Osteoblast (primary cell): ENCODE measurements around the gene DUOX1. TPM values are rescaled to one million over a fixed set of nuclear protein-coding genes. Genes with fewer than 3 reads are reported as not detected.
A peak's percentile ranks its signal among the peaks of the same experiment; 100 is the strongest.

Experiments
- DNase-seq: peaks from one replicate; pipeline ENCODE4 v3.0.0; 2011; ENCODE audit warnings: low spot score, mixed read lengths; ENCODE audit not compliant: insufficient read length; ENCODE audit errors: missing footprints
- H2AFZ ChIP-seq: 2 replicates; pipeline ENCODE4 v1.6.0; 2011; ENCODE audit warnings: mild to moderate bottlenecking, low read length
- H3K27ac ChIP-seq: 2 replicates; pipeline ENCODE4 v1.5.1; 2011; ENCODE audit warnings: mild to moderate bottlenecking, low read depth, low read length, moderate library complexity
- H3K27me3 ChIP-seq: 2 replicates; pipeline ENCODE4 v1.6.0; 2012; ENCODE audit warnings: mild to moderate bottlenecking, control low read depth, inconsistent platforms, low read length, moderate library complexity; ENCODE audit not compliant: insufficient read depth
- H3K36me3 ChIP-seq: 2 replicates; pipeline ENCODE4 v1.5.1; 2011; ENCODE audit warnings: mild to moderate bottlenecking, low read length, control low read depth, moderate library complexity; ENCODE audit not compliant: insufficient read depth
- H3K4me1 ChIP-seq: 2 replicates; pipeline ENCODE4 v1.5.1; 2011; ENCODE audit warnings: mild to moderate bottlenecking, low read length, control low read depth, moderate library complexity; ENCODE audit not compliant: insufficient read depth
- H3K4me2 ChIP-seq: 2 replicates; pipeline ENCODE4 v1.6.0; 2011; ENCODE audit warnings: mild to moderate bottlenecking, low read length; ENCODE audit not compliant: insufficient read depth
- H3K4me3 ChIP-seq: fragments of 200-600 bp; sonication (generic); 3 replicates; pipeline ENCODE4 v1.5.1; 2012; ENCODE audit warnings: mild to moderate bottlenecking, low read length, inconsistent platforms; ENCODE audit not compliant: insufficient read depth
- H3K79me2 ChIP-seq: 2 replicates; pipeline ENCODE4 v1.6.0; 2012; ENCODE audit warnings: mild to moderate bottlenecking, low read length, control low read depth, inconsistent platforms; ENCODE audit not compliant: insufficient read depth
- H3K9me3 ChIP-seq: 2 replicates; pipeline ENCODE4 v1.5.1; 2011; ENCODE audit warnings: low read depth, low read length, control low read depth
- H4K20me1 ChIP-seq: 2 replicates; pipeline ENCODE4 v1.6.0; 2012; ENCODE audit warnings: mild to moderate bottlenecking, low read length, control low read depth; ENCODE audit not compliant: insufficient read depth
- CTCF ChIP-seq: IDR thresholded peaks from 2 replicates; pipeline ENCODE4 v1.5.1; 2011; ENCODE audit warnings: mild to moderate bottlenecking, low read depth, low read length, moderate library complexity; ENCODE audit errors: extremely low read depth
- total RNA-seq: library from RNA; depleted of rRNA; stranded (reverse); fragments of >200 nt; gene quantifications from 2 replicates; pipeline ENCODE4 v1.2.3, GENCODE V29; 2012

Gene DUOX1
- total RNA-seq, 1 donor: under 0.01 TPM

- Histone ChIP-seq H3K4me1 (no peaks in the 10 kb centered on the region), H3K79me2 (no peaks in the 10 kb centered on the region), H3K36me3 (no peaks in the 10 kb centered on the region), H4K20me1 (no peaks in the 10 kb centered on the region), H3K27me3 (peaks cover 81% of the 10 kb centered on the region), H3K4me3 (no peak overlapping the region), H3K4me2 (no peak overlapping the region), H3K9me3 (no peaks in the 10 kb centered on the region), H3K27ac (no peak overlapping the region), H2AFZ (no peak overlapping the region)
- peak; percentile 83 for DNase-seq
- no peak for TF ChIP-seq CTCF
Observed at GRCh38 chr15:45111390-45112142, 18.2 kb upstream of the DUOX1 start.

GRCh38 chr15:45112143-45112590, 17.6 kb upstream of the DUOX1 start:
- no peaks in the 10 kb centered on the region for H3K36me3 ChIP-seq
- H3K9me3 ChIP-seq: no peaks in the 10 kb centered on the region
- no peak overlapping the region for H2AFZ ChIP-seq
- TF ChIP-seq CTCF: no peak
- H3K4me2 ChIP-seq: no peak overlapping the region
- H3K4me1 ChIP-seq: no peaks in the 10 kb centered on the region
- H3K79me2 ChIP-seq: no peaks in the 10 kb centered on the region
- peaks cover 85% of the 10 kb centered on the region for H3K27me3 ChIP-seq
- DNase-seq: peak; percentile 85
- no peak overlapping the region for H3K27ac ChIP-seq
- no peaks in the 10 kb centered on the region for H4K20me1 ChIP-seq
- H3K4me3 ChIP-seq: no peak overlapping the region

- Histone ChIP-seq H3K79me2 (no peaks in the 10 kb centered on the region), H3K36me3 (no peaks in the 10 kb centered on the region), H3K4me2 (no peak overlapping the region), H3K9me3 (no peaks in the 10 kb centered on the region), H4K20me1 (no peaks in the 10 kb centered on the region), H2AFZ (no peak overlapping the region), H3K4me3 (no peak overlapping the region), H3K27me3 (peaks cover 91% of the 10 kb centered on the region), H3K27ac (no peak overlapping the region), H3K4me1 (no peaks in the 10 kb centered on the region)
- no peak for TF ChIP-seq CTCF
- DNase-seq: peak; percentile 83
Observed at GRCh38 chr15:45112591-45113379, 17.0 kb upstream of the DUOX1 start.
